Endothelial cell of umbilical vein (primary cell): ENCODE results near the gene CCT5. TPM values are rescaled to one million over a fixed set of nuclear protein-coding genes. Genes with fewer than 3 reads are reported as not detected.

Experiments used
- BruUV-seq: library from RNA; stranded (reverse); fragments of 400-500 nt; replicated peaks from 2 replicates; lab custom pipeline; 2021; lab: Mats Ljungman, UMichigan
- CTCF ChIA-PET: fragments of 300-600, 350-600 bp; sonication (Branson Sonifier 250); formaldehyde crosslinking; loops from one replicate; lab custom pipeline; 2021; ENCODE audit warnings: antibody characterized with exemption, inconsistent platforms; lab: Charles Lee
- POLR2A ChIA-PET: fragments of 300-600, 350-600 bp; sonication (Branson Sonifier 250); formaldehyde crosslinking; loops from one replicate; lab custom pipeline; 2021; ENCODE audit warnings: antibody characterized with exemption, inconsistent platforms; lab: Charles Lee
- DNase-seq: peaks from one replicate; pipeline ENCODE4 v3.0.0-alpha.2; 2011; ENCODE audit warnings: low read depth, low spot score
- FAIRE-seq: peaks from 2 replicates; lab custom pipeline; 2011; peaks lifted over from hg19 to GRCh38; lab: Jason Lieb, UNC
- H2AFZ ChIP-seq: 2 replicates; pipeline ENCODE4 v1.6.0; 2012; ENCODE audit warnings: low read depth, low read length, control low read depth, inconsistent platforms
- H3K27ac ChIP-seq: 2 replicates; pipeline ENCODE4 v1.5.1; 2011; ENCODE audit warnings: low read depth, mild to moderate bottlenecking, control low read depth, low read length, moderate library complexity; ENCODE audit not compliant: insufficient read depth
- H3K27me3 ChIP-seq, 2 experiments: 2 replicates each; pipeline versions ENCODE4 v1.6.0 to v1.6.1; 2011; ENCODE audit warnings: low read length in 2 of 2, mixed read lengths in 1 of 2; ENCODE audit not compliant: control insufficient read depth in 2 of 2, insufficient read depth in 2 of 2
- H3K36me3 ChIP-seq, 2 experiments: 2 replicates in 1 of 2; 3 replicates in 1 of 2; pipeline ENCODE4 v1.5.1; 2011; ENCODE audit warnings: low read length in 2 of 2, mild to moderate bottlenecking in 1 of 2, moderate library complexity in 1 of 2; ENCODE audit not compliant: control insufficient read depth in 2 of 2, insufficient read depth in 2 of 2; ENCODE audit errors: extremely low read depth in 1 of 2
- H3K4me1 ChIP-seq: 3 replicates; pipeline ENCODE4 v1.5.1; 2011; ENCODE audit warnings: mild to moderate bottlenecking, low read length; ENCODE audit not compliant: control insufficient read depth, insufficient read depth; ENCODE audit errors: extremely low read depth
- H3K4me2 ChIP-seq: 2 replicates; pipeline ENCODE4 v1.6.1; 2011; ENCODE audit warnings: low read length, control low read depth, mixed read lengths; ENCODE audit not compliant: insufficient read depth
- H3K4me3 ChIP-seq, 3 experiments: fragments of 200-600 bp in 1 of 3; sonication (generic), shearing (Covaris generic) in 1 of 3; replicated peaks in 1 of 3; 2 replicates each; pipeline ENCODE4 v1.5.1; 2011 to 2016; ENCODE audit warnings: control low read depth in 3 of 3, low read length in 3 of 3, mild to moderate bottlenecking in 2 of 3, inconsistent platforms in 1 of 3, low read depth in 1 of 3, moderate library complexity in 1 of 3; ENCODE audit not compliant: insufficient read depth in 1 of 3
- H3K79me2 ChIP-seq: 2 replicates; pipeline ENCODE4 v1.6.0; 2012; ENCODE audit warnings: low read length, inconsistent platforms; ENCODE audit not compliant: control insufficient read depth, insufficient read depth
- H3K9ac ChIP-seq: replicated peaks from 2 replicates; pipeline ENCODE3; 2011; ENCODE audit warnings: low read length, control low read depth; ENCODE audit not compliant: insufficient read depth; ENCODE audit errors: extremely low read depth
- H3K9me1 ChIP-seq: replicated peaks from 3 replicates; pipeline ENCODE4 v1.6.0; 2011; ENCODE audit warnings: mild to moderate bottlenecking, low read length; ENCODE audit not compliant: control insufficient read depth, insufficient read depth; ENCODE audit errors: extremely low read depth
- H3K9me3 ChIP-seq: replicated peaks from 2 replicates; pipeline ENCODE4 v1.5.1; 2012; ENCODE audit warnings: low read length, inconsistent platforms; ENCODE audit not compliant: control insufficient read depth, insufficient read depth
- H4K20me1 ChIP-seq: replicated peaks from 2 replicates; pipeline ENCODE3; 2011; ENCODE audit warnings: mild to moderate bottlenecking, low read length; ENCODE audit not compliant: control insufficient read depth, insufficient read depth; ENCODE audit errors: extremely low read depth
- EZH2 ChIP-seq: IDR thresholded peaks from 2 replicates; pipeline ENCODE4 v1.6.1; 2012; ENCODE audit warnings: borderline replicate concordance, low read depth, mild to moderate bottlenecking, moderate library complexity, low read length, inconsistent platforms; ENCODE audit not compliant: severe bottlenecking
- FOS ChIP-seq: IDR thresholded peaks from 2 replicates; pipeline ENCODE4 v1.6.1; 2011; ENCODE audit warnings: mild to moderate bottlenecking, low read length, moderate library complexity, borderline replicate concordance; ENCODE audit not compliant: insufficient read depth
- GATA2 ChIP-seq: IDR thresholded peaks from 2 replicates; pipeline ENCODE4 v1.7.0; 2011; ENCODE audit warnings: low read depth, mild to moderate bottlenecking, moderate library complexity, mixed read lengths, low read length; ENCODE audit not compliant: insufficient read length, insufficient read depth
- JUN ChIP-seq: IDR thresholded peaks from 2 replicates; pipeline ENCODE4 v1.6.1; 2011; ENCODE audit warnings: borderline replicate concordance, low read depth; ENCODE audit not compliant: insufficient read length, insufficient read depth
- MYC ChIP-seq: IDR thresholded peaks from one replicate; pipeline ENCODE4 v1.6.1; 2011; ENCODE audit warnings: mild to moderate bottlenecking, low read depth, low read length
- POLR2A ChIP-seq: IDR thresholded peaks from 2 replicates; pipeline ENCODE4 v1.6.1; 2012; ENCODE audit warnings: low read depth, mild to moderate bottlenecking, control low read depth, low read length
- POLR2AphosphoS5 ChIP-seq: IDR thresholded peaks from 2 replicates; pipeline ENCODE4 v1.6.1; 2012; ENCODE audit warnings: low read depth, mild to moderate bottlenecking, control low read depth, low read length, moderate library complexity; ENCODE audit not compliant: insufficient read depth
- dilution Hi-C: fragments of 300-500 bp; cut with MboI; formaldehyde crosslinking; loops from one replicate; pipeline ENCODE4 v1.15.0; 2019; ENCODE audit warnings: low sequenced_read_pairs; ENCODE audit not compliant: extremely low pct_ligation_motif_present
- intact Hi-C: fragments of 100-400 bp; cut with micrococcal nuclease; formaldehyde crosslinking; loops from one replicate; pipeline ENCODE4 v1.10.0; 2022
- polyA plus RNA-seq, 4 experiments: library from polyadenylated mRNA; depleted of rRNA in 3 of 4; stranded (reverse) in 3 of 4; unstranded in 1 of 4; fragments of >200 nt; gene quantifications; 2 replicates each; pipeline versions ENCODE4 v1.2.1 to v1.2.3, GENCODE V29; 2011 to 2012; ENCODE audit warnings: missing spikeins in 1 of 4
- total RNA-seq: library from RNA; stranded (reverse); gene quantifications from 2 replicates; pipeline ENCODE4 v1.2.3, GENCODE V29; 2021
- TF ChIP-seq, protein P1 (sequence below): IDR thresholded peaks from 2 replicates; pipeline ENCODE4 v1.6.1; 2011; ENCODE audit not compliant: insufficient read depth, insufficient read length
- TF ChIP-seq, protein P2 (sequence below), 2 donors: IDR thresholded peaks; 1 replicate in 1 of 2; 2 replicates in 1 of 2; pipeline ENCODE4 v1.5.1; 2011; ENCODE audit warnings: low read length in 2 of 2, mild to moderate bottlenecking in 2 of 2, moderate library complexity in 2 of 2, control low read depth in 1 of 2, inconsistent platforms in 1 of 2, low read depth in 1 of 2; ENCODE audit not compliant: insufficient read depth in 1 of 2; ENCODE audit errors: extremely low read depth in 1 of 2

The CCT5 gene
- total and polyA plus RNA-seq, 2 donors (not counting 3 experiments of a cell fraction or from before 2014, with no cell fraction given): 323 to 386 TPM

DNA sequence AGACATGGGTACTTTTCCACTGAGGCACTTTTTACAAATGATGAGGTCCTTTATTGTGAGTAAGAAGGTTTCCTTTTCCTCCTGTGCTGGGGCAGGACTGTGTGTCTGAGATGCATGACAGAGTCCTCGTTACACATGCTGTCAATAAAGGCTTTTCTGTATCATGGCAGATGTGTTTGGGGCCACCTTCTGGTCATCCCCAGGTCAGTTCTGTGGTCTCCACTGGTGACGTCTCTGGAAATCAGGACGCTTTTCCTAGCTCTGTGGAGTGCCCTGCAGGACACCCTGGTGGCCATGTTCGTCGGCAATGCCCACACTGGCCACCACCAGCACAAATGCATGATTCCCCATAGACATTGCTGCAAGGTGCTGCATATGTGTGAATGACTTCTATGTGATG lies 54.9 kb downstream of the CCT5 start:
- Histone ChIP-seq H2AFZ (no peak overlapping the region), H3K79me2 (no peaks in the 10 kb centered on the region), H3K9ac (no peak overlapping the region), H3K27ac (no peak overlapping the region), H3K36me3 (no peaks in the 10 kb centered on the region), H3K4me3 (no peak overlapping the region), H3K4me1 (no peaks in the 10 kb centered on the region), H3K9me3 (no peaks in the 10 kb centered on the region), H3K9me1 (no peaks in the 10 kb centered on the region), H3K4me2 (no peak overlapping the region), H3K27me3 (no peaks in the 10 kb centered on the region), H4K20me1 (no peaks in the 10 kb centered on the region)
- dilution Hi-C loops (no loop called here), intact Hi-C loops (no loop called here)
- DNase-seq (no peak), FAIRE-seq (peak; percentile 54)
- TF ChIP-seq POLR2AphosphoS5: no peak
- TF ChIP-seq GATA2: no peak
- no peak for TF ChIP-seq MYC
- no peak for TF ChIP-seq EZH2
- TF ChIP-seq, protein P1, sequence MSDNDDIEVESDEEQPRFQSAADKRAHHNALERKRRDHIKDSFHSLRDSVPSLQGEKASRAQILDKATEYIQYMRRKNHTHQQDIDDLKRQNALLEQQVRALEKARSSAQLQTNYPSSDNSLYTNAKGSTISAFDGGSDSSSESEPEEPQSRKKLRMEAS: no peak
- no peak for TF ChIP-seq FOS
- TF ChIP-seq, protein P2, sequence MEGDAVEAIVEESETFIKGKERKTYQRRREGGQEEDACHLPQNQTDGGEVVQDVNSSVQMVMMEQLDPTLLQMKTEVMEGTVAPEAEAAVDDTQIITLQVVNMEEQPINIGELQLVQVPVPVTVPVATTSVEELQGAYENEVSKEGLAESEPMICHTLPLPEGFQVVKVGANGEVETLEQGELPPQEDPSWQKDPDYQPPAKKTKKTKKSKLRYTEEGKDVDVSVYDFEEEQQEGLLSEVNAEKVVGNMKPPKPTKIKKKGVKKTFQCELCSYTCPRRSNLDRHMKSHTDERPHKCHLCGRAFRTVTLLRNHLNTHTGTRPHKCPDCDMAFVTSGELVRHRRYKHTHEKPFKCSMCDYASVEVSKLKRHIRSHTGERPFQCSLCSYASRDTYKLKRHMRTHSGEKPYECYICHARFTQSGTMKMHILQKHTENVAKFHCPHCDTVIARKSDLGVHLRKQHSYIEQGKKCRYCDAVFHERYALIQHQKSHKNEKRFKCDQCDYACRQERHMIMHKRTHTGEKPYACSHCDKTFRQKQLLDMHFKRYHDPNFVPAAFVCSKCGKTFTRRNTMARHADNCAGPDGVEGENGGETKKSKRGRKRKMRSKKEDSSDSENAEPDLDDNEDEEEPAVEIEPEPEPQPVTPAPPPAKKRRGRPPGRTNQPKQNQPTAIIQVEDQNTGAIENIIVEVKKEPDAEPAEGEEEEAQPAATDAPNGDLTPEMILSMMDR (IDR thresholded peaks at IDR 0.05; ENCODE audit: extremely low read depth in 1 of 2, insufficient read depth in 1 of 2, low read depth in 1 of 2, low read length in 2 of 2): no peak
- TF ChIP-seq JUN: no peak
- TF ChIP-seq POLR2A: no peak
- ChIA-PET POLR2A (no interaction called here), CTCF (interaction anchor here (0.7 to 1.8 kb wide), 3 partner anchors 22 to 110 kb away, joined by 3 to 15 read pairs (median 3); no protein-coding TSS in a partner anchor)
- no TSS peak for BruUV-seq
